ENCODE measurements around the gene CRLF1. TPM values are rescaled to one million over a fixed set of nuclear protein-coding genes. Genes with fewer than 3 reads are reported as not detected.

Gene CRLF1
- total and polyA plus RNA-seq, 2 donors (not counting 1 experiment from before 2014, with no cell fraction given): not detected

DNA sequence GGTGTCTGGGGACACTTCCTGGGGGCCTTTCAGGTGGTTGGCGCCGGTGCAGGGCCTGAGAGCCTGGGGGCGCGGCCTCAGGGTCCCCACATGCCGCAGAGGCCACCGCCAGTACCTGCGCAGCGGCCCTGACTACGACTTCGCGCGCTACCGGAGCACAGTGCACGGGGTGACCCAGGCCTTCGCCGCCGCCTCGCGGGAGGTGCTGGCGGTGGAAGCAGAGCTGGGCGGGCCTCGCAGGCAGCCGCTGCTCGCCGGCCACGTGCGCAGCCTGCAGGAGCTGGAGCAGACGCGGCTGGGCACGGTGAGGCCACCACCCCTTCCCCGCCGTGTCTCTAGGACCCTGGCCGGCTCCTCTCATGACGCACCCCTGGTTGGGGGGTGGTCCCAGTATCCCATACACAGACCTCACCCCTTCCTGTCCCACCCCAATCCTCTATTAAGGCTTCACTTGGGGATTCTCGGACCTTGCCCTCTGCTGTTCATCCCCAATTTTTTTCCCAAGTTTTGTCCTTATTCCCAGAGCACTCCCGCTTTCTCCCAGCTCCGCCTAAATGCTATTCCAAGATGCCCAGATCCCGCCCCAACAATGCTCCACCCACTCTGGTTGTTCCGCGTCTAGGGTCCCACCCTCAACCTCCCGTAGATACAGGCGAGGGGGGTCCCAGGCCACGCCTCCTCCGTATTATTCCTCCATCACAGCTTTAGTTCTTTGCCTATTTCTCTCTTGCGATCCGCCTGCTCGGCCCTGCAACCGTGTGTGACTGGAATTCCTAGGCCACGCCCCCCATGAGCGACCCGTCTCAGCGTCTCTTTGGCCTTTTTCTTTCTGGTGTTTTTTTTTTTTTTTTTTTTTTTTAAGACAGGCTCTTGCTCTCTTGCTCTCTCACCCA lies 17.0 kb downstream of the CRLF1 start:
- Histone ChIP-seq H3K4me3 (ENCODE audit: control extremely low read depth in 1 of 5, extremely low read depth in 1 of 5, insufficient read depth in 1 of 5, low read depth in 2 of 5, low read length in 4 of 5) (peak overlapping the region; percentile 11 to 92 (median 77)), H3K36me3 (replicated peaks in 1 of 2; ENCODE audit: control extremely low read depth in 1 of 2, control insufficient read depth in 1 of 2, extremely low read depth in 1 of 2, insufficient read depth in 2 of 2, low read length in 1 of 2) (peaks cover 0 to 6% of the 10 kb centered on the region in 2 experiments), H3K9me3 (ENCODE audit: control extremely low read depth in 1 of 3, control insufficient read depth in 2 of 3, insufficient read depth in 1 of 3, low read length in 2 of 3) (no peaks in the 10 kb centered on the region), H3K79me2 (ENCODE audit: control insufficient read depth, insufficient read depth, low read length) (no peaks in the 10 kb centered on the region), H2AFZ (ENCODE audit: insufficient read depth, low read depth, low read length, poor library complexity, severe bottlenecking) (peak overlapping the region; percentile 89), H4K20me1 (ENCODE audit: control insufficient read depth, insufficient read depth, low read length, poor library complexity, severe bottlenecking) (peaks cover 10% of the 10 kb centered on the region), H3K9ac (ENCODE audit: low read length) (peak overlapping the region; percentile 73), H3K27me3 (replicated peaks in 1 of 4; ENCODE audit: control extremely low read depth in 1 of 4, control insufficient read depth in 3 of 4, insufficient read depth in 4 of 4, low read length in 3 of 4) (no peaks in the 10 kb centered on the region), H3K4me2 (replicated peaks; ENCODE audit: low read depth, low read length, poor library complexity, severe bottlenecking) (peak overlapping the region; percentile 96), H3K27ac (ENCODE audit: low read length in 2 of 2) (peak overlapping the region; percentile 73 to 82), H3K4me1 (ENCODE audit: control insufficient read depth in 2 of 2, insufficient read depth in 2 of 2, low read length in 2 of 2) (peaks cover 20 to 49% of the 10 kb centered on the region in 2 donors)
- peaks cover 32% of the 10 kb centered on the region for H3K4me1 Mint-ChIP-seq
- POLR2A ChIA-PET: interaction anchor here (0.6 to 2.0 kb wide), 13 partner anchors 9 to 730 kb away, joined by 3 to 19 read pairs (median 4); partner anchors contain the start of genes COPE, DDX49, ELL and KXD1
- H3K27ac Mint-ChIP-seq: peak overlapping the region; percentile 89
- intact Hi-C loops (cut with micrococcal nuclease): loop anchor here (1.0 to 5.0 kb wide), 6 partner anchors 32 to 329 kb away; partner anchors contain the start of genes COPE, DDX49, ELL and FKBP8
- ATAC-seq (ENCODE audit: low read depth) (peak; percentile 40), DNase-seq (peak; percentile 81)
- no peaks in the 10 kb centered on the region for H3K9me3 Mint-ChIP-seq (ENCODE audit: insufficient read depth)
- no peak for TF ChIP-seq EZH2 (IDR thresholded peaks at IDR 0.05; ENCODE audit: borderline replicate concordance, insufficient read depth, low read depth, low read length, poor library complexity, severe bottlenecking)
- no peak for TF ChIP-seq CTCF (IDR thresholded peaks at IDR 0.05)
- H3K4me3 Mint-ChIP-seq: peak overlapping the region; percentile 76
- WGBS (ENCODE audit: insufficient coverage): 15% methylated on average over 46 of the region's 52 CpGs
- H3K27me3 Mint-ChIP-seq: no peaks in the 10 kb centered on the region
- CTCF ChIA-PET: interaction anchor here (0.7 to 3.3 kb wide), 18 partner anchors 9 to 330 kb away, joined by 3 to 32 read pairs (median 4); partner anchors contain the start of genes COPE, DDX49 and UBA52

All from B cell (primary cell).